Muscle layer of colon (tissue), 2 donors: Measurements from ENCODE around the gene RFTN2.
A peak's percentile ranks its signal among the peaks of the same experiment; 100 is the strongest.
"Not testable (repeated sequence)": the region's sequence is repeated elsewhere in the genome, so short reads cannot be mapped to it uniquely, and the experiment has no call there.

Experiments
- H3K27ac ChIP-seq: one replicate; pipeline ENCODE4 v1.7.0; 2013; ENCODE audit warnings: low read depth, mild to moderate bottlenecking, low read length, moderate library complexity
- H3K27me3 ChIP-seq, 2 donors: one replicate each; pipeline ENCODE4 v1.7.0; 2013; ENCODE audit warnings: low read length in 2 of 2, mild to moderate bottlenecking in 2 of 2; ENCODE audit not compliant: insufficient read depth in 2 of 2, control insufficient read depth in 1 of 2
- H3K36me3 ChIP-seq: one replicate; pipeline ENCODE4 v1.7.0; 2013; ENCODE audit warnings: mild to moderate bottlenecking, low read length; ENCODE audit not compliant: insufficient read depth
- H3K4me1 ChIP-seq: one replicate; pipeline ENCODE4 v1.7.0; 2013; ENCODE audit warnings: mild to moderate bottlenecking, low read length; ENCODE audit not compliant: insufficient read depth
- H3K4me3 ChIP-seq, 2 donors: one replicate each; pipeline ENCODE4 v1.7.0; 2013; ENCODE audit warnings: low read length in 2 of 2, low read depth in 1 of 2, mild to moderate bottlenecking in 1 of 2, moderate library complexity in 1 of 2
- H3K9ac ChIP-seq: one replicate; pipeline ENCODE4 v1.7.0; 2013; ENCODE audit warnings: low read length
- H3K9me3 ChIP-seq: one replicate; pipeline ENCODE4 v1.7.0; 2013; ENCODE audit warnings: mild to moderate bottlenecking, low read length
- donor health status: abdominal sarcoma.
- donor health status: Adenocarcinoma of cecum.

Gene RFTN2

GRCh38 chr2:197675246-197675645 lies at the start of gene RFTN2:
Gene RFTN2, minus strand, starts transcription at chr2:197675587. Its CDS starts 129 bp downstream, at chr2:197675458.
- Histone ChIP-seq H3K27me3 (no peaks in the 10 kb centered on the region), H3K4me3 (peak within 1 kb of the TSS; percentile 22 to 26), H3K4me1 (no peaks in the 10 kb centered on the region), H3K36me3 (no peaks in the 10 kb centered on the region), H3K27ac (no peak within 1 kb of the TSS), H3K9me3 (no peaks in the 10 kb centered on the region), H3K9ac (no peak within 1 kb of the TSS)

- Histone ChIP-seq H3K9me3 (no peaks in the 10 kb centered on the region), H3K4me1 (no peaks in the 10 kb centered on the region), H3K4me3 (no peak overlapping the region), H3K27ac (no peak overlapping the region), H3K36me3 (no peaks in the 10 kb centered on the region), H3K27me3 (no peaks in the 10 kb centered on the region), H3K9ac (no peak overlapping the region)
Measured at GRCh38 chr2:197717863-197718262, 42.5 kb upstream of the RFTN2 start.

GRCh38 chr2:197713271-197713670 lies 37.9 kb upstream of the RFTN2 start:
- no peak overlapping the region for H3K4me3 ChIP-seq
- H3K9me3 ChIP-seq, result no peaks in the 10 kb centered on the region
- no peak overlapping the region for H3K9ac ChIP-seq
- peaks cover 8% of the 10 kb centered on the region for H3K4me1 ChIP-seq
- H3K36me3 ChIP-seq, result peaks cover 4% of the 10 kb centered on the region
- no peak overlapping the region for H3K27ac ChIP-seq
- no peaks in the 10 kb centered on the region for H3K27me3 ChIP-seq

GRCh38 chr2:197711578-197711977 lies 36.2 kb upstream of the RFTN2 start:
- peaks cover 4% of the 10 kb centered on the region for H3K36me3 ChIP-seq
- H3K4me3 ChIP-seq, result no peak overlapping the region
- H3K4me1 ChIP-seq, result peaks cover 22% of the 10 kb centered on the region
- H3K9ac ChIP-seq, result no peak overlapping the region
- H3K27ac ChIP-seq, result no peak overlapping the region
- no peaks in the 10 kb centered on the region for H3K27me3 ChIP-seq
- no peaks in the 10 kb centered on the region for H3K9me3 ChIP-seq

GRCh38 chr2:197710424-197711042 lies 35.1 kb upstream of the RFTN2 start:
- Histone ChIP-seq H3K9ac (no peak overlapping the region), H3K9me3 (no peaks in the 10 kb centered on the region), H3K27me3 (no peaks in the 10 kb centered on the region), H3K36me3 (peaks cover 4% of the 10 kb centered on the region), H3K4me1 (peaks cover 30% of the 10 kb centered on the region), H3K4me3 (no peak overlapping the region), H3K27ac (no peak overlapping the region)

GRCh38 chr2:197709140-197709539 lies 33.8 kb upstream of the RFTN2 start:
- not testable (repeated sequence) for H3K36me3 ChIP-seq, H3K27me3 ChIP-seq, H3K4me3 ChIP-seq, H3K9ac ChIP-seq, H3K9me3 ChIP-seq, H3K27ac ChIP-seq
- peaks cover 30% of the 10 kb centered on the region for H3K4me1 ChIP-seq

GRCh38 chr2:197708331-197708730 lies 32.9 kb upstream of the RFTN2 start:
- Histone ChIP-seq H3K9me3 (no peaks in the 10 kb centered on the region), H3K27ac (no peak overlapping the region), H3K4me1 (peaks cover 30% of the 10 kb centered on the region), H3K36me3 (peaks cover 4% of the 10 kb centered on the region), H3K9ac (no peak overlapping the region), H3K27me3 (no peaks in the 10 kb centered on the region), H3K4me3 (no peak overlapping the region)

GRCh38 chr2:197707316-197708213 lies 32.2 kb upstream of the RFTN2 start:
- no peaks in the 10 kb centered on the region for H3K27me3 ChIP-seq
- peaks cover 30% of the 10 kb centered on the region for H3K4me1 ChIP-seq
- H3K9ac ChIP-seq, result no peak overlapping the region
- H3K27ac ChIP-seq, result no peak overlapping the region
- H3K9me3 ChIP-seq, result no peaks in the 10 kb centered on the region
- H3K36me3 ChIP-seq, result peaks cover 4% of the 10 kb centered on the region
- peak overlapping the region in 1 of 2 donors; percentile 28 for H3K4me3 ChIP-seq

GRCh38 chr2:197706839-197707207 lies 31.4 kb upstream of the RFTN2 start:
- H3K9ac ChIP-seq, result peak overlapping the region; percentile 3

GRCh38 chr2:197705912-197706838 lies 30.8 kb upstream of the RFTN2 start:
- Histone ChIP-seq H3K4me3 (peak overlapping the region; percentile 84 to 85), H3K4me1 (peaks cover 30% of the 10 kb centered on the region), H3K36me3 (no peaks in the 10 kb centered on the region), H3K9ac (peak overlapping the region; percentile 3), H3K27ac (peak overlapping the region; percentile 59), H3K27me3 (no peaks in the 10 kb centered on the region), H3K9me3 (no peaks in the 10 kb centered on the region)

More at GRCh38 chr2:197706839-197707207, 31.4 kb upstream of the RFTN2 start:
- no peak overlapping the region for H3K27ac ChIP-seq
- no peaks in the 10 kb centered on the region for H3K9me3 ChIP-seq
- H3K4me3 ChIP-seq, result peak overlapping the region in 1 of 2 donors; percentile 84
- peaks cover 4% of the 10 kb centered on the region for H3K36me3 ChIP-seq
- peaks cover 30% of the 10 kb centered on the region for H3K4me1 ChIP-seq
- no peaks in the 10 kb centered on the region for H3K27me3 ChIP-seq
